Right hindlimb (tissue), 1 donor: ENCODE data around the gene TUFT1.
"Not testable (repeated sequence)": the region's sequence is repeated elsewhere in the genome, so short reads cannot be mapped to it uniquely, and the experiment has no call there.

Experiments used
- DNase-seq: peaks from one replicate; pipeline ENCODE4 v3.0.0-alpha.2; 2018

The TUFT1 gene

DNA sequence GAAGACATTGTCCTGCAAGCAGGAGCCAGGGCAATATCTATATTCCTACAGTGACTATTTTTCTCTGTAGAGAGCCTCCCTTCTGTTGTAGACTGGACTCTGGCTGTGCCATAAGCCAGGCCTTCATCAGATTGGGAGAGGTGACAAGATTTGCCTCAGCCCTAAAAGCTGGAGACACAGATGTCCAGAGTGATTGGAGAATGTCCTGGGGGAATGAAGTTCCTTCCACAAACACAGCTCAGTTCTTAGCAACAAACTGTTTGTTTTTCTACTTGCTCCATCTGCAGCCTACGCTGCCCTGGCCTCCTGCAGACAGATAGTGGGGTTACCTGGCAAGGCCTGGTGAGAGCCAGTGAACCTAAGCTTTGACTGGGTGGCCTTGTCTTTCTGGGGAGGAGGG lies 41.8 kb downstream of the TUFT1 start:
- DNase-seq, result peak; percentile 30

GRCh38 chr1:151583796-151584195 lies 43.7 kb downstream of the TUFT1 start:
- DNase-seq, result no peak

DNA sequence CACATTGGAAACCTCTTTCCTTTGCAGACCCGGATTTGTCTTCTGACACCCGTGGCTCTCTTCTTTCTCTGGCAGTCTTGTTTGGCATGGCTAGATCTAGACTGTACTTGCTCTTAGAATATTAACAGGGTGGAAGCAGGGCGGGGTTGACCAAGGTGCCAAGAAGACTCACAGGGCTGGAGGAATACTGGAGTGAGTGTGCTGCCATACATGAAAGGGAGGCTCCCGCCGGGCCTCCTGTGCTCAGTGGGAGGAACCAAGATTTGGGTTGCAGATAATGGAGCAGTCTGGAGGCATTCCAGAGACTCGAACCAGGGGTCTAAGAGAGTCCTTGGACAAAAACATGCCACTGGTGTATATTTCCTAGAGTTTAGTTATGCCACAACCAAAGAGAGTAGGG lies 44.2 kb downstream of the TUFT1 start:
- no peak for DNase-seq

DNA sequence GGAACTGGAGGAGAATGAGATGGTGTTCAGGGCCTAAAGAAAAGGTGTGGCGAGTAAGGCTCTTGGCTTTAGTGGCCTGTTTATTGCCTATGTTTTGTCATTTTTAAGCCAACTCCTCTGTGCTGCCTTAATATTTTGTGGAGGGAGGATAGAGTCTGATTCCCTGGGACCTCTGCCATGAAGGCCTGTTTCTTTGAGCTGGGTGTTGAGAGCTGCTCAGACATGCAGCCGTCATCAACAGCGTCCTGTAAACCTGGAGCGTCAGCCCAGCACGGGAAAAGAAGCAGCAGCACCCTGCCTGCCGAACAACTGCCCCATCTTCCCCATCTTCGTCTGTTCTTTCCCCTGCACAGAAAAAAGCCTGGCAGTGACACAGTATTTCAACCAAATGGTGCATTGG lies 44.7 kb downstream of the TUFT1 start:
- DNase-seq, result no peak

GRCh38 chr1:151585622-151586021 lies 45.5 kb downstream of the TUFT1 start:
- DNase-seq, result peak; percentile 29

GRCh38 chr1:151590961-151591360 lies 50.9 kb downstream of the TUFT1 start:
- no peak for DNase-seq

- peak; percentile 57 for DNase-seq
Observed at GRCh38 chr1:151593730-151594129, 53.6 kb downstream of the TUFT1 start.

- DNase-seq, result peak; percentile 56
Observed at GRCh38 chr1:151594143-151594625, 54.1 kb downstream of the TUFT1 start.

GRCh38 chr1:151596166-151596953 lies 56.3 kb downstream of the TUFT1 start:
- DNase-seq, result no peak

GRCh38 chr1:151602550-151602949 lies 62.4 kb downstream of the TUFT1 start:
- not testable (repeated sequence) for DNase-seq

GRCh38 chr1:151604291-151604690 lies 64.2 kb downstream of the TUFT1 start:
- no peak for DNase-seq

DNA sequence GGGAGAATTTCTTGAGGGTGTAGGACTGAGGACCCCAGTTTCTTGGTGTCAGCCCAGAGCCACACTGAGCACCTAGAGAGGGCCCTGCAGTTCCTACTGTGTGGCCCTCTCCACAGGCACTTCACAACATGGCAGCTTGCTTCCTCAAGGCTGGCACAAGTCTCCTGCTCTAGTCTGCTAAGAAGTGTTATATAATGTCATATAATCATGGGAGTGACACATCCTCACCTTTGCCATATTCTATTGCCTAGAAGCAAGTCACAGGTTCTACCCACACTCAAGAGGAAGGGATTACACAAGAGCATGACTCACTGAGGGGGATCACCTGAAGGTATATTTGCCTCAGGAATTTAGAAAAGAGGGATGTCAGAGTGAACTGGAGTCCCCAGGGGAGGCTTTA lies 66.3 kb downstream of the TUFT1 start:
- no peak for DNase-seq

GRCh38 chr1:151606857-151607256 lies 66.7 kb downstream of the TUFT1 start:
- DNase-seq, result no peak

GRCh38 chr1:151610142-151610541 lies 70.0 kb downstream of the TUFT1 start:
- DNase-seq, result no peak

- no peak for DNase-seq
Observed at GRCh38 chr1:151611288-151611790, 71.2 kb downstream of the TUFT1 start.

DNA sequence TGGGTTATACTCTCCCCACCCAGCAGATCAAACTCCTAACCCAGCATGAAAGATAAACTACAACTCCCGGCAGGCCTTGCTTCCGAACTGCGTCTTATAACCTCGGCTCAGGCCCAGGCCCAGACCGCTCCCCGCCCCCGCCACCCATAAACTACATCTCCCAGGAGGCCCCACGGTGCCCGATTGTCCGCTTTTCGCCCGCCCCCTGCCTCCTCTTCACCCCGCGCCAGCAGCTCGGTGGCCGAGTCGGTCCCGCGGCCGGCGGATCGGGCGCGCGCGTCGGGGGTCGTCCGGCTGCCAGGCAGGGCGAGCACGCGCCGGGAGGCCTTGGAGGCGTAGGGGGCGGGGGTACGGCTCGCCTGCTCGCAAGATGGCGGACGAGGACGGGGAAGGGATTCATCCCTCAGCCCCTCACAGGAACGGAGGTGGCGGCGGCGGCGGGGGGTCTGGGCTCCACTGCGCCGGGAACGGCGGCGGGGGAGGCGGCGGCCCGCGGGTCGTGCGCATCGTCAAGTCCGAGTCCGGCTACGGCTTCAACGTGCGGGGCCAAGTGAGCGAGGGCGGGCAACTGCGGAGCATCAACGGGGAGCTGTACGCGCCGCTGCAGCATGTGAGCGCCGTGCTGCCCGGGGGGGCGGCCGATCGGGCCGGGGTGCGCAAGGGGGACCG lies 71.9 kb downstream of the TUFT1 start, which contains the start of gene SNX27:
TSS of gene SNX27 (plus strand) at position 219 of the 669 bp plus-strand sequence. CDS start at position 371, 152 bp downstream.
- peak; percentile 96 for DNase-seq

- peak; percentile 68 for DNase-seq
Observed at GRCh38 chr1:151612501-151613281, 72.6 kb downstream of the TUFT1 start.

DNA sequence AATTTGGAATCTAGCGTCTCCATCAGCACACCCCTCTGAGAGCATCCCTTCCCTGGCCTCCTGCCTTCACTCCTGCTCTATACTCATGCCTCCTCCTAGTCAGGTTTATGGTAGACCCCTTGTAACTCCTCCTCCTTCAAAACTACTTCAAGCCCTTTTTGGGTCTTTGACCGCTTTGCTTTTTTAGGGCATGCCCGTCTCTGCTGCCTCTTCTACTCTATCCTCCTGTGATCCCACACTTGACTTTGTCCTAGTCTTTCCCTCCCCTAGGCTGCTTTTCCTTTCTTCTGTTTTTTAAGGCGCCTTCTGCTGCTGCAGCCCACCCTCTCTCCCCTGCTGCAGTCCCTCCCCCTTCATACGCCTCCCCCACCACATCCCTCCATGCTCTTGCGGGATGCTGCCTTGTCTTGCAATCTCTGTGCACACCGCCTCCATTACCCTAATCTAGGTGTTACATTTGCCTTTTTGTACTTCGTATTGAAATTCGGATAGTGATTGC lies 73.2 kb downstream of the TUFT1 start:
- peak; percentile 35 for DNase-seq

DNA sequence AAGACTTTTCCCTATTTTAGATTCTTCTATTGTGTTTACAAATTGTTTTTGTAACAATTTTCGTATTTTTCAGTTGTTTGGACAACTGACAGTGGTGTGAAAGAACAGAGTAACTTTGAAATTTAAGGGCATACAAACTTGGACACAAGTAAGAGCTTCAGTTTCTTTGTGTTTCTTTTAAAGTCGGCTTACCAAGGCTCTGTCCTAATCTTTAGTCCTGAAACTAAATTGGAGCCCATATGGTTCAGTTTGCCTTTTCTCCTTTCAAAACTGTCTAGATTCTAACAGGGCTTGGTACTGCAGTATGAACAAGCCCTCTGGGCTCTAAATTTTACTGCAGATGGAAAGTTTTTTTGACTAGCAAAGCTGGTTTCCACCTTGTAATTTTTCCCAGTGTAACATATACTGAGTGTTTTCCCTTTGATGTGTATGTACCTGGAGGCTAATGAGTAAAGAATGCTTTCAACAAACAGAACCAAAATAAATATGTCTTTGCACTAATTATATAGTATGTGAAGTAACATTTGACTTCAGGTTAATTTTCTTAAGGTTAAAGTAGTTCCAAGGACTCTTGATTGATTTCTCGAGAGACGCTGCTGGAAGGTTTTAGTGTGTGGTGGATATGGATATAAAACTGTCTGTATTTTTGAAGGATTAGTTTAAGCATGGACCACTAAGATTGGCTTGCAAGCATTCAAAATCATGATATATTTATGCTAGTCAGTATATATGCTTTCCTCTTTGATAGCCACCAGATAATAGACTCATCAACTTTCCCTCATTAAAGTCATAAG lies 75.8 kb downstream of the TUFT1 start:
- DNase-seq, result no peak

DNA sequence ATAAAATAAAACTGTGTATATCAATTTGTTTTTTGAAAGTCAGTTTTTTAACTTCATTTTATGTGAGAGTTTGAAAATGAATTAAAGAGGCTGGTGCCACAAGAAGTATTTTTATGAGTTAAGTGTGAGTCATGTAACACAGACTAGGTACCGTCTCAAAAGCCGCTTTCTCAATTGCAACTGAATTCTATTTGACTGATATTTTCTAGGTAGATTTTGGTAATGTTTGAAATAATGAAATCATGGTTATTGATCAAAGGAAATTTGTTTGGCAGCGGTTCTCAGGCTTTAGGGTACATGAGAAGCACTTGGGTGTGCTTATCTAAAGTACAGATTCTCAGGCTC lies 76.4 kb downstream of the TUFT1 start:
- DNase-seq, result no peak

DNA sequence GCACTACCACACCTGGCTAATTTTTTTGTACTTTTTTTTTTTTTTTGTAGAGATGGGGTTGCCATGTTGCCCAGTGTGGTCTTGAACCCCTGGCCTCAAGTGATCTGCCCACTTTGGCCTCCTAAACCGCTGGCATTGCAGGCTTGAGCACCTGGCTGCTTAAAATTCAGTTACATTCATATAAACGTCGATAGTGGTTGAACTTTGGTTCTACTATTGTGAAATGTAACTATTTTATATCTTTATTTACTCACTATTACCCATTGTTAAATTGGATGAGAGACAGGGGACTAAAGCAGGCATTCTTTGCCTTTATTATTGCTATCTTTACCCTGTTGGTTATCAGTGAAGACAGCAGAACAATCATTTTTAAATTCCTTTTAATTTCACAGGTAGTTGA lies 77.9 kb downstream of the TUFT1 start:
- DNase-seq, result no peak

GRCh38 chr1:151618470-151618869 lies 78.4 kb downstream of the TUFT1 start:
- no peak for DNase-seq
